GM19238 (cell line): ENCODE data around the gene MCL1.

Experiments used
- DNase-seq: peaks from one replicate; pipeline ENCODE4 v3.0.0; 2011; ENCODE audit warnings: low spot score; ENCODE audit not compliant: insufficient read length

Gene MCL1

GRCh38 chr1:150557813-150558212 is 21.6 kb downstream of the MCL1 start:
- no peak for DNase-seq

GRCh38 chr1:150557065-150557600 is 22.3 kb downstream of the MCL1 start:
- DNase-seq = no peak

- no peak for DNase-seq
These were observed 23.2 kb downstream of the MCL1 start for GRCh38 chr1:150555971-150556865.

GRCh38 chr1:150555198-150555970 is 24.0 kb downstream of the MCL1 start:
- DNase-seq = no peak

GRCh38 chr1:150554086-150554452 is 25.3 kb downstream of the MCL1 start:
- DNase-seq = no peak

GRCh38 chr1:150553392-150554085 is 25.9 kb downstream of the MCL1 start:
- DNase-seq = no peak

- DNase-seq = no peak
These were observed 26.5 kb downstream of the MCL1 start for GRCh38 chr1:150552911-150553289.

- no peak for DNase-seq
These were observed 27.1 kb downstream of the MCL1 start for GRCh38 chr1:150552128-150552910.

GRCh38 chr1:150551784-150552127 is 27.7 kb downstream of the MCL1 start:
- DNase-seq = no peak

GRCh38 chr1:150551051-150551783 is 28.2 kb downstream of the MCL1 start:
- no peak for DNase-seq

- no peak for DNase-seq
These were observed 29.0 kb downstream of the MCL1 start for GRCh38 chr1:150550222-150551050.

- no peak for DNase-seq
These were observed 29.8 kb downstream of the MCL1 start for GRCh38 chr1:150549496-150550221.

GRCh38 chr1:150548632-150549495 is 30.5 kb downstream of the MCL1 start, which contains the start of gene ADAMTSL4:
Gene ADAMTSL4, plus strand, starts transcription at chr1:150549408. Its CDS starts 2,881 bp downstream, at chr1:150552289.
- DNase-seq = peak; percentile 66

GRCh38 chr1:150548324-150548631 is 31.1 kb downstream of the MCL1 start:
- DNase-seq = no peak

GRCh38 chr1:150546294-150546937 is 33.0 kb downstream of the MCL1 start:
- no peak for DNase-seq

GRCh38 chr1:150545486-150546032 is 33.9 kb downstream of the MCL1 start:
- no peak for DNase-seq

- DNase-seq = no peak
These were observed 35.2 kb downstream of the MCL1 start for GRCh38 chr1:150544204-150544603.
